WTC11 (cell line): ENCODE results near the gene ZNF280D. TPM values are rescaled to one million over a fixed set of nuclear protein-coding genes. Genes with fewer than 3 reads are reported as not detected.
A peak's percentile ranks its signal among the peaks of the same experiment; 100 is the strongest.

Source experiments
- HMGA2 ChIP-seq: fragments of 250-450 bp; sonication (Bioruptor Pico); IDR thresholded peaks from 2 replicates; pipeline ENCODE4 v1.4.0; 2021; ENCODE audit warnings: mild to moderate bottlenecking, moderate library complexity
- MXD4 ChIP-seq: fragments of 250-450 bp; sonication (Bioruptor Pico); IDR thresholded peaks from 2 replicates; pipeline ENCODE4 v1.8.0; 2021; ENCODE audit warnings: mild to moderate bottlenecking, moderate library complexity, borderline replicate concordance
- PRRX2 ChIP-seq: fragments of 250-450 bp; sonication (Bioruptor Pico); IDR thresholded peaks from 2 replicates; pipeline ENCODE4 v1.8.0; 2021; ENCODE audit warnings: mild to moderate bottlenecking
- TEAD4 ChIP-seq: sonication (generic); formaldehyde crosslinking; IDR thresholded peaks from 2 replicates; pipeline ENCODE4 v1.8.0; 2022; ENCODE audit warnings: mild to moderate bottlenecking, missing genetic modification reagents
- ZBTB21 ChIP-seq: sonication (generic); formaldehyde crosslinking; IDR thresholded peaks from 2 replicates; pipeline ENCODE4 v1.8.1; 2023; ENCODE audit warnings: mild to moderate bottlenecking, missing genetic modification reagents, borderline replicate concordance
- ZNF232 ChIP-seq: sonication (generic); formaldehyde crosslinking; IDR thresholded peaks from 2 replicates; pipeline ENCODE4 v1.8.0; 2022; ENCODE audit warnings: mild to moderate bottlenecking, missing genetic modification reagents
- total RNA-seq: library from RNA; stranded (reverse); gene quantifications from 3 replicates; pipeline ENCODE4 v1.2.3, GENCODE V29; 2021
- TF ChIP-seq, protein P1 (sequence below): sonication (generic); formaldehyde crosslinking; IDR thresholded peaks from 2 replicates; pipeline ENCODE4 v1.8.0; 2023; ENCODE audit warnings: mild to moderate bottlenecking, missing genetic modification reagents
- TF ChIP-seq, protein P2 (sequence below): sonication (generic); formaldehyde crosslinking; IDR thresholded peaks from 2 replicates; pipeline ENCODE4 v1.8.1; 2023; ENCODE audit warnings: mild to moderate bottlenecking, moderate library complexity, missing genetic modification reagents
- TF ChIP-seq, protein P3 (sequence below): sonication (generic); formaldehyde crosslinking; IDR thresholded peaks from 2 replicates; pipeline ENCODE4 v1.8.1; 2023; ENCODE audit warnings: mild to moderate bottlenecking, missing genetic modification reagents
- TF ChIP-seq, protein P4 (sequence below): sonication (generic); formaldehyde crosslinking; IDR thresholded peaks from 2 replicates; pipeline ENCODE4 v1.8.1; 2022; ENCODE audit warnings: low read depth, missing genetic modification reagents, borderline replicate concordance
- TF ChIP-seq, protein P5 (sequence below): sonication (generic); formaldehyde crosslinking; IDR thresholded peaks from 2 replicates; pipeline ENCODE4 v1.8.0; 2022; ENCODE audit warnings: missing genetic modification reagents
- TF ChIP-seq, protein P6 (sequence below): sonication (generic); formaldehyde crosslinking; IDR thresholded peaks from 2 replicates; pipeline ENCODE4 v1.8.0; 2023; ENCODE audit warnings: missing genetic modification reagents
- TF ChIP-seq, protein P7 (sequence below): sonication (generic); formaldehyde crosslinking; IDR thresholded peaks from 2 replicates; pipeline ENCODE4 v1.8.0; 2022; ENCODE audit warnings: mild to moderate bottlenecking, missing genetic modification reagents

Gene ZNF280D
- total RNA-seq, 1 experiment from 2014 or later = 25.7 TPM

DNA sequence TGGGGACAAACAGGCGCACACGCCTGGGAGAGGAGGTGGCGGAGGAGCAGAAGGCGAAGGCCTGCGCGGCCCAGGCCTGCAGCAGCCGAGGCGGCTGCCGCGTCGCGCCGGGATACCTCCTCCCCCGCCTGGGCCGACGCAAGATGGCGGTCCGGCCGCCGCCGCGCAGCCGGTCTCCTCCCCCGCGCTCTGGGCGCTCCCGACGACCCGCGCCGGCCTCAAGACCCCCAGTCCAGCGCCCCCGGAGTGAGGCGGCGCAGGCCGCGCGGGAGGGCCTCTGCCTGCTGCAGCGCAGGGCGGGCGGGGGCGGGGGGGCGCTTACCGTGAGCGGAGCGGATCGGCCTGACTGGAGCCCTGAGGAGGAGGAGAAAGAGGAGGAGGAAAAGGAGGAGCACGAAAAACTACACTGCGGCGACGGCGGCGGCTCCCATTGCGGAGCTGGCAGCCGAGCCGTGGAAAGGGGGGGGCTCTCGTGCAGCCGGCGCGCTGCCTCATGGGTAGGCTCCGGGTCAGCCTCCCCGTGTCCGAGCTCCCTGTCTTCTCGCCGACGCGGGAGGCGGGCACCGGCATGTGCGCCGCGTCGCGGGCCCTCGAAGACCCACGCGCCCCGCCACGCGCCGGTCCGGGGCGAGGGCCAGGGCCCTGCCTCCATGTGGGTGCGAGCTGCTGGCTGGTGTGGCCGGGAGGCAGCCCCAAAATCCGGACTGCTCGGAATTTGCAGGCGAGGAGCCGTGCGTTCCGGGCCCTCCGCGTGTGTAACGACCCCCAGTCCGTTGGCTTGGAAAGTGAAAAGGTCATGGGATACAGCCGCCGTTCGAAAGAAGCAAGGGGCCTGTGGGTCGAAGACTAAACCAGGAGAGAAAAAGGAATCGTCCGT lies at the start of gene ZNF280D (continued):
- TF ChIP-seq, protein P1, sequence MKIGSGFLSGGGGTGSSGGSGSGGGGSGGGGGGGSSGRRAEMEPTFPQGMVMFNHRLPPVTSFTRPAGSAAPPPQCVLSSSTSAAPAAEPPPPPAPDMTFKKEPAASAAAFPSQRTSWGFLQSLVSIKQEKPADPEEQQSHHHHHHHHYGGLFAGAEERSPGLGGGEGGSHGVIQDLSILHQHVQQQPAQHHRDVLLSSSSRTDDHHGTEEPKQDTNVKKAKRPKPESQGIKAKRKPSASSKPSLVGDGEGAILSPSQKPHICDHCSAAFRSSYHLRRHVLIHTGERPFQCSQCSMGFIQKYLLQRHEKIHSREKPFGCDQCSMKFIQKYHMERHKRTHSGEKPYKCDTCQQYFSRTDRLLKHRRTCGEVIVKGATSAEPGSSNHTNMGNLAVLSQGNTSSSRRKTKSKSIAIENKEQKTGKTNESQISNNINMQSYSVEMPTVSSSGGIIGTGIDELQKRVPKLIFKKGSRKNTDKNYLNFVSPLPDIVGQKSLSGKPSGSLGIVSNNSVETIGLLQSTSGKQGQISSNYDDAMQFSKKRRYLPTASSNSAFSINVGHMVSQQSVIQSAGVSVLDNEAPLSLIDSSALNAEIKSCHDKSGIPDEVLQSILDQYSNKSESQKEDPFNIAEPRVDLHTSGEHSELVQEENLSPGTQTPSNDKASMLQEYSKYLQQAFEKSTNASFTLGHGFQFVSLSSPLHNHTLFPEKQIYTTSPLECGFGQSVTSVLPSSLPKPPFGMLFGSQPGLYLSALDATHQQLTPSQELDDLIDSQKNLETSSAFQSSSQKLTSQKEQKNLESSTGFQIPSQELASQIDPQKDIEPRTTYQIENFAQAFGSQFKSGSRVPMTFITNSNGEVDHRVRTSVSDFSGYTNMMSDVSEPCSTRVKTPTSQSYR (CRISPR knock-in tag) = peak; percentile 89
- TF ChIP-seq, protein P2, sequence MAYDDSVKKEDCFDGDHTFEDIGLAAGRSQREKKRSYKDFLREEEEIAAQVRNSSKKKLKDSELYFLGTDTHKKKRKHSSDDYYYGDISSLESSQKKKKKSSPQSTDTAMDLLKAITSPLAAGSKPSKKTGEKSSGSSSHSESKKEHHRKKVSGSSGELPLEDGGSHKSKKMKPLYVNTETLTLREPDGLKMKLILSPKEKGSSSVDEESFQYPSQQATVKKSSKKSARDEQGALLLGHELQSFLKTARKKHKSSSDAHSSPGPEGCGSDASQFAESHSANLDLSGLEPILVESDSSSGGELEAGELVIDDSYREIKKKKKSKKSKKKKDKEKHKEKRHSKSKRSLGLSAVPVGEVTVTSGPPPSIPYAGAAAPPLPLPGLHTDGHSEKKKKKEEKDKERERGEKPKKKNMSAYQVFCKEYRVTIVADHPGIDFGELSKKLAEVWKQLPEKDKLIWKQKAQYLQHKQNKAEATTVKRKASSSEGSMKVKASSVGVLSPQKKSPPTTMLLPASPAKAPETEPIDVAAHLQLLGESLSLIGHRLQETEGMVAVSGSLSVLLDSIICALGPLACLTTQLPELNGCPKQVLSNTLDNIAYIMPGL (CRISPR knock-in tag) = peak; percentile 92
- TF ChIP-seq, protein P3, sequence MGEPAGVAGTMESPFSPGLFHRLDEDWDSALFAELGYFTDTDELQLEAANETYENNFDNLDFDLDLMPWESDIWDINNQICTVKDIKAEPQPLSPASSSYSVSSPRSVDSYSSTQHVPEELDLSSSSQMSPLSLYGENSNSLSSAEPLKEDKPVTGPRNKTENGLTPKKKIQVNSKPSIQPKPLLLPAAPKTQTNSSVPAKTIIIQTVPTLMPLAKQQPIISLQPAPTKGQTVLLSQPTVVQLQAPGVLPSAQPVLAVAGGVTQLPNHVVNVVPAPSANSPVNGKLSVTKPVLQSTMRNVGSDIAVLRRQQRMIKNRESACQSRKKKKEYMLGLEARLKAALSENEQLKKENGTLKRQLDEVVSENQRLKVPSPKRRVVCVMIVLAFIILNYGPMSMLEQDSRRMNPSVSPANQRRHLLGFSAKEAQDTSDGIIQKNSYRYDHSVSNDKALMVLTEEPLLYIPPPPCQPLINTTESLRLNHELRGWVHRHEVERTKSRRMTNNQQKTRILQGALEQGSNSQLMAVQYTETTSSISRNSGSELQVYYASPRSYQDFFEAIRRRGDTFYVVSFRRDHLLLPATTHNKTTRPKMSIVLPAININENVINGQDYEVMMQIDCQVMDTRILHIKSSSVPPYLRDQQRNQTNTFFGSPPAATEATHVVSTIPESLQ (CRISPR knock-in tag) = no peak
- TF ChIP-seq ZBTB21 (CRISPR knock-in tag) = peak; percentile 96
- no peak for TF ChIP-seq HMGA2 (CRISPR knock-in tag)
- TF ChIP-seq MXD4 (CRISPR knock-in tag) = no peak
- TF ChIP-seq, protein P4, sequence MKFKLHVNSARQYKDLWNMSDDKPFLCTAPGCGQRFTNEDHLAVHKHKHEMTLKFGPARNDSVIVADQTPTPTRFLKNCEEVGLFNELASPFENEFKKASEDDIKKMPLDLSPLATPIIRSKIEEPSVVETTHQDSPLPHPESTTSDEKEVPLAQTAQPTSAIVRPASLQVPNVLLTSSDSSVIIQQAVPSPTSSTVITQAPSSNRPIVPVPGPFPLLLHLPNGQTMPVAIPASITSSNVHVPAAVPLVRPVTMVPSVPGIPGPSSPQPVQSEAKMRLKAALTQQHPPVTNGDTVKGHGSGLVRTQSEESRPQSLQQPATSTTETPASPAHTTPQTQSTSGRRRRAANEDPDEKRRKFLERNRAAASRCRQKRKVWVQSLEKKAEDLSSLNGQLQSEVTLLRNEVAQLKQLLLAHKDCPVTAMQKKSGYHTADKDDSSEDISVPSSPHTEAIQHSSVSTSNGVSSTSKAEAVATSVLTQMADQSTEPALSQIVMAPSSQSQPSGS (CRISPR knock-in tag) = peak; percentile 91; the same call in 1 of the 2 replicates
- peak; percentile 99 for TF ChIP-seq ZNF232
- TF ChIP-seq TEAD4 (CRISPR knock-in tag) = peak; percentile 95
- TF ChIP-seq PRRX2 (CRISPR knock-in tag) = no peak
- TF ChIP-seq, protein P5, sequence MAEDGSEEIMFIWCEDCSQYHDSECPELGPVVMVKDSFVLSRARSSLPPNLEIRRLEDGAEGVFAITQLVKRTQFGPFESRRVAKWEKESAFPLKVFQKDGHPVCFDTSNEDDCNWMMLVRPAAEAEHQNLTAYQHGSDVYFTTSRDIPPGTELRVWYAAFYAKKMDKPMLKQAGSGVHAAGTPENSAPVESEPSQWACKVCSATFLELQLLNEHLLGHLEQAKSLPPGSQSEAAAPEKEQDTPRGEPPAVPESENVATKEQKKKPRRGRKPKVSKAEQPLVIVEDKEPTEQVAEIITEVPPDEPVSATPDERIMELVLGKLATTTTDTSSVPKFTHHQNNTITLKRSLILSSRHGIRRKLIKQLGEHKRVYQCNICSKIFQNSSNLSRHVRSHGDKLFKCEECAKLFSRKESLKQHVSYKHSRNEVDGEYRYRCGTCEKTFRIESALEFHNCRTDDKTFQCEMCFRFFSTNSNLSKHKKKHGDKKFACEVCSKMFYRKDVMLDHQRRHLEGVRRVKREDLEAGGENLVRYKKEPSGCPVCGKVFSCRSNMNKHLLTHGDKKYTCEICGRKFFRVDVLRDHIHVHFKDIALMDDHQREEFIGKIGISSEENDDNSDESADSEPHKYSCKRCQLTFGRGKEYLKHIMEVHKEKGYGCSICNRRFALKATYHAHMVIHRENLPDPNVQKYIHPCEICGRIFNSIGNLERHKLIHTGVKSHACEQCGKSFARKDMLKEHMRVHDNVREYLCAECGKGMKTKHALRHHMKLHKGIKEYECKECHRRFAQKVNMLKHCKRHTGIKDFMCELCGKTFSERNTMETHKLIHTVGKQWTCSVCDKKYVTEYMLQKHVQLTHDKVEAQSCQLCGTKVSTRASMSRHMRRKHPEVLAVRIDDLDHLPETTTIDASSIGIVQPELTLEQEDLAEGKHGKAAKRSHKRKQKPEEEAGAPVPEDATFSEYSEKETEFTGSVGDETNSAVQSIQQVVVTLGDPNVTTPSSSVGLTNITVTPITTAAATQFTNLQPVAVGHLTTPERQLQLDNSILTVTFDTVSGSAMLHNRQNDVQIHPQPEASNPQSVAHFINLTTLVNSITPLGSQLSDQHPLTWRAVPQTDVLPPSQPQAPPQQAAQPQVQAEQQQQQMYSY (CRISPR knock-in tag) = peak; percentile 99
- TF ChIP-seq, protein P6, sequence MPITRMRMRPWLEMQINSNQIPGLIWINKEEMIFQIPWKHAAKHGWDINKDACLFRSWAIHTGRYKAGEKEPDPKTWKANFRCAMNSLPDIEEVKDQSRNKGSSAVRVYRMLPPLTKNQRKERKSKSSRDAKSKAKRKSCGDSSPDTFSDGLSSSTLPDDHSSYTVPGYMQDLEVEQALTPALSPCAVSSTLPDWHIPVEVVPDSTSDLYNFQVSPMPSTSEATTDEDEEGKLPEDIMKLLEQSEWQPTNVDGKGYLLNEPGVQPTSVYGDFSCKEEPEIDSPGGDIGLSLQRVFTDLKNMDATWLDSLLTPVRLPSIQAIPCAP (CRISPR knock-in tag) = peak; percentile 98
- TF ChIP-seq, protein P7, sequence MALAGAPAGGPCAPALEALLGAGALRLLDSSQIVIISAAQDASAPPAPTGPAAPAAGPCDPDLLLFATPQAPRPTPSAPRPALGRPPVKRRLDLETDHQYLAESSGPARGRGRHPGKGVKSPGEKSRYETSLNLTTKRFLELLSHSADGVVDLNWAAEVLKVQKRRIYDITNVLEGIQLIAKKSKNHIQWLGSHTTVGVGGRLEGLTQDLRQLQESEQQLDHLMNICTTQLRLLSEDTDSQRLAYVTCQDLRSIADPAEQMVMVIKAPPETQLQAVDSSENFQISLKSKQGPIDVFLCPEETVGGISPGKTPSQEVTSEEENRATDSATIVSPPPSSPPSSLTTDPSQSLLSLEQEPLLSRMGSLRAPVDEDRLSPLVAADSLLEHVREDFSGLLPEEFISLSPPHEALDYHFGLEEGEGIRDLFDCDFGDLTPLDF (CRISPR knock-in tag) = peak; percentile 98
